ENCODE results near the gene BRSK2.

The BRSK2 gene

DNA sequence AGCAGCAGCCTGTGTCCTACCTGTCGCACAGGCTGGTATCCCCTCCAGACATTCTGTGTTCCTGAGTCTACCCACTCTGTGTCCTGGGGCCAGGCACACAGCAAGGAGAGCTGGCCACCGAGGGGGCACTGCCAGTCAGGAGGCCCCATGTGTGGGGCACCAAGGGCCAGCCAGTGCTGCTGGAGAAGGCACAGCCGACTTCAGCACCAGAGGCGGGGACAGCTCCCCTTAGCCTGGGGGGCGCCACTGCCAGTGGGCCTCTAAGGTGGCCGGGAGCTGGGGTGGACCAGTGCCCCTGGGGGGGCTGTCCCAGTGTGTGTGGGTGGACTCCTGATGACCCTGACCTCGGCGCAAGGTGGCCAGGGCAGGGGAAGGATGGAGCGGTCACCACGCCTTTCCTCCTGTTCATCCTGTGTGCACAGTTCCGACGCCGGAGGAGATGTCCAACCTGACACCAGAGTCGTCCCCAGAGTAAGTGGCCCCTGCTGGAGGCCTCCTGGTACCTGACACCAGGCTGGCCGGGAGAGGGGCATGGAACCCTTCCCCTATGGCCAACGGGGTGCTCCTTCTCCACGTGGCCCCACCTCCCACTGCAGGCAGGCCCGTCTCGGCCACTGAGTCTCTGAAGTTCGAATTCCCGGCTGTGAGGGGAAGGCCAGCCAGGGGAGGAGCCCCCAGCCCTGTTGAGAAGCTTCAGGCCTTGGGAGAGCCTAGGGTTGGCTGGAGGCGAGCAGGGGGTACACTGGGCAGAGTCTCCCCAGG is 61.4 kb downstream of the BRSK2 start:
- DNase-seq = no peak

DNA sequence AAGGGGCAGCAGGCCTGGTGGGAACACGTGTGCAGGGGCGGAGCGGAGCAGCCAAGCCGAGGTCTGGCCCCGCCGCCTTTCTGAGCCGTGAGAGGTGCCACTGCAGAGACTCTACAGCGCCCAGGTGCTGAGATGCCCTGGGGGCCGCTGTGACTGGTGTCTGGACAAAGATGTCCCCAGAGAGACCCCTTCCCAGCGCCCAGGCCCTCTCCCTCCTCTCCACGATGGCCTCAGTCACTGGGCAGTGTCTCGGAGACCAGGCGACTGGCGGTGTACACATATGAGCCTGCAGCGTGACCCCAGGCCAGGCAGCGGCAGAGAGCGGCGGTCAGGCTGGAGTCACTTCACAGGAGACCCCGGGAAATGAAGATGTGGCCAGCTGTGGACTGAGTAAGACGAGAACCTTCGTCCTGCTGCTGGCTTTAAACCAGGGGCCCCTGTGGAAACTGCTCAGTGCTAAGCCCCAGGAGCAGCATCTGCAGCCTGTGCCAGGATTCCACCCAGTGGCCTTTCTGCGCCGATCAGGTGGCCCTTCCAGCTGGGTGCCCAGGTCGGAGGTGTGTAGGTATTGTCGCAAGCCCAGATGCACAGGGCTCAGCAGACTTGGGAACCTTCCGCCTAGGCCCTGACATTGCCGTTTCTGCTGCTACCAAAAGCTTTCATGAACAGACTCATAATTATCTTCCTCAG is 62.2 kb downstream of the BRSK2 start:
- DNase-seq = no peak

- DNase-seq = no peak
Measured at GRCh38 chr11:1452744-1453143, 63.0 kb downstream of the BRSK2 start.

- DNase-seq = peak in 1 of 56 donors; percentile 25
Measured at GRCh38 chr11:1453611-1454034, 63.9 kb downstream of the BRSK2 start.

DNA sequence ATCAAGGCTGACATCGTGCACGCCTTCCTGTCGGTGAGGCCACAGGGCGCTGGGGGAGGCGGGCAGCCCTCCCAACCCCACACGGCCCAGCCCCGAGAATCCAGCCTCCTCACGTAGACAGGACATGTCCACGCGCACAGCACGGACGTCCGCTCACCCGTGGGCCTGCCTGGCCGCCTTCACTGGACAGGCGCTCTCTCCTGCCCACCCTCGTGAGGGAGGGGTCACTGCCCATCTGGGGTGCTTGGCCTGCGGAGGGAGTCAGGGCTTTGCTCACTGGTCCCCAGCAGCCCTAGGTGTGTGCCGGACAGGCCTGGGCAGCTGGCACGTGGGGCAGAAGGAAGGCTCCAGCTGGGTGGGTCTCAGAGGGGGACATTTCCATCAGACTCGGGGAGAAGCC is 64.8 kb downstream of the BRSK2 start:
- no peak for DNase-seq

GRCh38 chr11:1455032-1455762 is 65.5 kb downstream of the BRSK2 start:
- DNase-seq = no peak

DNA sequence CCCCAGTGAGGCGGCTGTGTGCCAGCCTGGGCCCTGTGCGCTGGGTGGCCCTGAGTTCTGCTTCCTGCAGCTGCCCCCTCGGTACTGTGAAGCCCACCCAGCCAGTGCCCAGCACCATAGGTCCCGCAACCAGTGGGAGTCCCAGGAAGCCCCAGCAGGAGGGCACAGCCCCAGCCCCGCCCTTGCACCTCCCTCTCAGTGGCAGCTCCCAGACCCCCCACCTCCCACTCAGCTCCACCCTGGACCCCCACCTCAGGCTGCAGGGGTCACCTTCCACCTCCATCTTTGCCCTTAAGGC is 66.0 kb downstream of the BRSK2 start:
- DNase-seq = no peak

GRCh38 chr11:1456176-1456575 is 66.4 kb downstream of the BRSK2 start:
- DNase-seq = no peak

DNA sequence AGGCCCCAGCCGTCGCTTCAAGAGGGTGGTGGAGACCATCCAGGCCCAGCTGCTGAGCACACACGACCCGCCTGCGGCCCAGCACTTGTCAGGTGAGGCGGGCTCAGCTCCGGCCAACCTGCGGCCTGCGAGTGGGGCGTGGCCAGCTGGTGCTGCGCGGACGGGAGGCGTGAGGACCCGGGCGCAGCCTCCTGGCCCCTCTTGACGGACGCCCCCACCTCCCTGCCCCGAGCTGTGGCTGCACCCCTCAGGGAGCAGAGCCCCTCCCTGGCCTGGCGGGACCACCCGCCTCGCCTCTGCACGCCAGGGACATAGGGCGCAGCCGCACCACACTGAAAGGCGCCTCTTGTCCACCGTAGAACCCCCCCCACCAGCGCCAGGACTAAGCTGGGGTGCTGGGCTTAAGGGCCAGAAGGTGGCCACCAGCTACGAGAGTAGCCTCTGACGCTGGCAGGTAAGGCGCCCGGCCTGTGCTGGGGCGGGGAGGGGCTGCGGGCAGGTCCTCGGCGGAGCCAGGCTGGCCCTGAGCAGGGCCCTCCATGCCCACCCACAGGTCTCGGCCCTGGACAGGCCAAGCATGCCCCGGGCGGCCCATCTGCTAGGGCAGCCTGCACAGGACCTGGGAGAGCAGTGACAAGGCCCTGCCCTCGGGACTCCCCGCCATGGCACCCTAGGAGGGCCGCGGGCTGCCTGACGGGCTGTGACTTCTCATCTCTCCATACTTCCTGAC is 67.0 kb downstream of the BRSK2 start:
- no peak for DNase-seq

DNA sequence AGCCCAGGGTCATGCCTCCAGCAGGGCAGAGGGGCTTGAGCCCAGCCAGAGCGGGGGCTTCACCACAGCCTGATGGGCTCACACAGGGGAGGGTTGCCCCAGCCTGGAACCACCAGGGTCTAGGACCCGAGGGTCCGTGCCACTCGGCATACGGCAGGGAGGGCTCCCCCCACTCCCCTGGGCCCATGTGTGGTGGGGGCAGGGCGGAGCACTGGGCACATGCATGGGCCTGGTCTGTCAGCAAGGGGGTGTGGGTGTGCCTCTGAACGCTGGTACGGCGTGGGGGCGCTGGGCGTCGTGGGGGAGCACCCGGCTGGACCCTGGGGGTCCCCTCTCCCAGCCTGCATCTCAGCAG is 67.6 kb downstream of the BRSK2 start:
- no peak for DNase-seq

DNA sequence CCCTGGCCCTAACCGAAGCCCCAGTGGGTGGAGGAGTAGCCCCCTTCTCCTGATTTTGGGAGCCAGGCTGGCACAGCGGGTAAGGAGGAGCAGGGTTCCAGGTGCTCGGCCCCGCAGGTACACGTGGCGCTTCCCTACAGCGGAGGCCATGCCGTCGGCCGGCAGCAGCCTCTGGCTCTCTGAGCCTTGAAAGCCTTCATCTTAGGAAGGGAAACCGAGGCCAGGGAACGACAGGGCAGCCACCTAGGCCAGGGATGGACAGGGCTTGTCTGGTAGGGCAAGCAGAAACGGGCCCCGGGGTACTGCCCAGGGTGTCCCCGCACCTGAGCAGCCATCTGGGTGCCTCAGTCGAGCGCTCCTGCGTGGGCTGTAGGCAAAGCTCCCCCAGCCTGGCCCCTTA is 68.1 kb downstream of the BRSK2 start:
- DNase-seq = no peak

- peak in 20 of 56 donors; percentile 7 to 79 (median 48) for DNase-seq
Measured at GRCh38 chr11:1458340-1459218, 68.8 kb downstream of the BRSK2 start.

DNA sequence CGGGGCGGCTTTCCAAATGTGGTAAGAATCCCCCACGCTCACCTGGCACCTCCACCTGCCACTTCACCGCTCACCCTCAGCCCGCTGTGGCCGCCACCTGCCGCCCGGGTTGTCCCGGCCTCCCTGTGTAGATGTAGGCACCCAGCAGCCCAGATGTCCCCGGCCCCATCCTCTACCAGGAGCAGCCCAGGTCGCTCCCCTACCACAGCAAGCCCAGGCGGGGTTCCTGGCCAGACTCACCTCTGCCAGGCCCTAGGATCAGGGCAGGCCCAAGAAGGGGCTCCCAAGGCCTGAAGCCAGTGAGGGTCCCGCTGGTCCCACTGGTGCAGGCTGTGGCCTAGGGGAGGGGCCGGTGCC is 69.5 kb downstream of the BRSK2 start:
- no peak for DNase-seq

- DNase-seq = peak in 1 of 56 donors; percentile 62
Measured at GRCh38 chr11:1459764-1460395, 70.1 kb downstream of the BRSK2 start.

- peak in 46 of 56 donors; percentile 15 to 86 (median 56) for DNase-seq
Measured at GRCh38 chr11:1460396-1460985, 70.8 kb downstream of the BRSK2 start.

DNA sequence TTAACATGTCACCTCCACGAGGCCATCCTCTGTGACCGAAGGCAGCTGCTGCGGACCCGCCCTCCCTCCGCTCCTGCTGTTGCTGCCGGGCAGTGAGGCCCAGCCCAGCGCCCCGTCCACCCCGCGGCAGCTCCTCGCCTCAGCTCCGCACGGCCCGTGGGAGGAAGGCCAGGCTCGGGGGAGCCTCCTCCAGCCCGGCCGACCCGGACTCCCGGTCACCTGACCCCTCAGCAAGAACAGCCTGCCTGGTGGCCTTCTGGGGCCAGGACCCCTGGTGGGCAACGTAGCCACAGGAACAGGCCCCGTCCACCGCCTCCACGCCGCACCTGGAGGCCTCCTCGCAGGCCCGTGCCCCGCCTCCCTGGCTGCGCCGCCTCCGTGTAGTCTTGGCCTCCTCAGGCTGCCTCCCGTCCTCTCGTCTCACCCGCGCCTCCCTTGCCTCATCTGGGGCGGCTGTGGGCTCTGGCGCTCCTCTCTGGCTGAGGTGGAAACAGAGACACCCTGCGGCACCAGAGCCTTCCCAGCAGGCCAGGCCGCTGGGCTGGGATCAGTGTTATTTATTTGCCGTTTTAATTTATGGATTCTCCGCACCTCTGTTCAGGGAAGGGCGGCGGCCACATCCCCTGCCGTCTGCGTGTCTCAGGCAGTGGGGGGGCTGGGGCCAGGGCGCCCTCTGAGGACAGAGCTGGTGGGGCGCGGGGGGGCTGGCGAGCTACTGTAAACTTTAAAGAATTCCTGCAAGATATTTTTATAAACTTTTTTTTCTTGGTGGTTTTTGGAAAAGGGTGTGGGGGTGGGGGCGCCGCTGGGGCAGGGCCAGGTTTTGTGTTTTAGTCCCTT is 71.5 kb downstream of the BRSK2 start:
- DNase-seq = no peak

DNA sequence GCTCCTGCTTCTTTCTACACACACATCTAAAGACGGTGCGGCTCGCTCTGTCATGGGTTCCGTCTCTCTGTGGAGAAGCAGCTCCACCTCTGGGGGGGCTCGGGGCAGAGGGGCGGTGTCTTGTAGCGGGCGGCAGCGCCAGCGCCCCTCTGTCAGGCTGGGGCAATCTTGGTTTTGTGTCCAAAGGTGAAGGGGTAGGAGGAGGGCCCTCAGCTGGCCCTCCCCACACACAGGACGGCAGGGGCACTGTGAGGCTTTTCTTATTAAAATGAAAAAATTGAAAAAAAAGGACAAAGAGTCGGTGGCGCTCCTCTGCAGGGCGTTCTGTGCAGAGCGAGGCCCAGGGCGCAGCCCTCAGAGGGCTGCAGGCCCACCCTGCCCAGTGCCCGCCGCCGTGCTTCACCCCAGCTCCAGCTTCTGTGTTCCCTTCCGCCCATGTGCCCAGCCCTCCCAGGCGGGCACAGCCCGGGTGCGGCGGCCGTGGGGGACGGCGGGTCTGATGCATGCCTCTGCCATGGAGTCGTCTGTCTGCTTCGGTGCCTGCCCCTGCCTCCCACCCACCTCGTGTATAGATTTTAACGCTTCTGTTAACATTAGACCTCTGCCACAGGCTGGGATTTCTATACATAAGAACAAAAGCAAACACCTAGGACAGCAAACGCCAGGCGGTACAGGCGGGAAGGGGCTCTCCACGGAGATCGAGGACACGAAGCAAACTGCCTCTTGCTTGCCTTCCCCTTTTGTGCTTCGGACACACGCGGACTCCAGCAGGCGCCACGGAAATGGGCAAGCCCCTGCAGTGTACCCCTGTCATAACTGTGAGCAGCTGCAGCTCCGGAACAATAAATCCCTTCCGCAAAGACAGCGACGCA is 72.3 kb downstream of the BRSK2 start:
- no peak for DNase-seq

- no peak for DNase-seq
Measured at GRCh38 chr11:1462698-1462975, 72.9 kb downstream of the BRSK2 start.

Data from amygdala (tissue), 56 donors.